HEK293 (cell line): Measurements from ENCODE around the gene PHYH.

Experiments
- CTCF ChIA-PET: fragments of 350-600 bp; formaldehyde crosslinking; extraction: SDS; loops from one replicate; lab custom pipeline; 2021; ENCODE audit warnings: antibody characterized with exemption; lab: Yijun Ruan, JAX
- POLR2A ChIA-PET: fragments of 300-600 bp; formaldehyde crosslinking; extraction: SDS; loops from one replicate; lab custom pipeline; 2020; ENCODE audit warnings: antibody characterized with exemption, inconsistent platforms; lab: Yijun Ruan, JAX
- H3K27ac ChIP-seq: fragments of 200-500 bp; sonication (Bioruptor generic); 2 replicates; pipeline ENCODE4 v1.5.1; 2014; ENCODE audit warnings: low read depth, low read length, control low read depth, inconsistent platforms; ENCODE audit errors: extremely low read depth
- H3K36me3 ChIP-seq, 2 experiments: fragments of 200-500 bp in 1 of 2; sonication (Bioruptor generic) in 1 of 2; 1 replicate in 1 of 2; 2 replicates in 1 of 2; pipeline ENCODE4 v1.5.1; 2014 to 2017; ENCODE audit warnings: inconsistent platforms in 2 of 2, low read length in 2 of 2; ENCODE audit not compliant: control insufficient read depth in 2 of 2, insufficient read depth in 1 of 2
- H3K4me1 ChIP-seq: fragments of 200-500 bp; sonication (Bioruptor generic); 2 replicates; pipeline ENCODE4 v1.5.1; 2014; ENCODE audit warnings: mild to moderate bottlenecking, low read length, inconsistent platforms; ENCODE audit not compliant: control insufficient read depth, insufficient read depth
- H3K4me3 ChIP-seq: 2 replicates; pipeline ENCODE4 v1.5.1; 2011; ENCODE audit warnings: low read depth, mild to moderate bottlenecking, control low read depth, low read length, moderate library complexity
- H3K9me3 ChIP-seq: fragments of 200-500 bp; sonication (Bioruptor generic); 2 replicates; pipeline ENCODE4 v1.5.1; 2014; ENCODE audit warnings: low read depth, low read length, inconsistent platforms; ENCODE audit not compliant: control insufficient read depth, insufficient read depth
- MYNN ChIP-seq: fragments of 450-650 bp; formaldehyde crosslinking; IDR thresholded peaks from 2 replicates; pipeline ENCODE4 v1.5.1; 2016; ENCODE audit warnings: missing biosample characterization, missing genetic modification characterization, borderline replicate concordance
- RBAK ChIP-seq: fragments of 450-650 bp; formaldehyde crosslinking; IDR thresholded peaks from 2 replicates; pipeline ENCODE4 v1.5.1; 2016; ENCODE audit warnings: missing biosample characterization, missing genetic modification characterization
- SETDB1 ChIP-seq: IDR thresholded peaks from one replicate; pipeline ENCODE4 v1.6.1; 2017; ENCODE audit warnings: mild to moderate bottlenecking, low read length, moderate library complexity, mixed read lengths; ENCODE audit not compliant: insufficient read length
- SP2 ChIP-seq: fragments of 450-650 bp; formaldehyde crosslinking; IDR thresholded peaks from 2 replicates; pipeline ENCODE4 v1.5.1; 2016; ENCODE audit warnings: missing biosample characterization, missing genetic modification characterization
- WT1 ChIP-seq: fragments of 450-650 bp; formaldehyde crosslinking; IDR thresholded peaks from 2 replicates; pipeline ENCODE4 v1.5.1; 2016; ENCODE audit warnings: missing biosample characterization, missing genetic modification characterization
- ZNF112 ChIP-seq: fragments of 450-650 bp; formaldehyde crosslinking; IDR thresholded peaks from 2 replicates; pipeline ENCODE4 v1.5.0; 2017; ENCODE audit warnings: missing biosample characterization, missing genetic modification characterization
- ZNF133 ChIP-seq: fragments of 450-650 bp; formaldehyde crosslinking; IDR thresholded peaks from 2 replicates; pipeline ENCODE4 v1.5.1; 2016; ENCODE audit warnings: missing biosample characterization, missing genetic modification characterization
- ZNF175 ChIP-seq: fragments of 450-650 bp; formaldehyde crosslinking; IDR thresholded peaks from 2 replicates; pipeline ENCODE4 v1.5.1; 2016; ENCODE audit warnings: missing biosample characterization, missing genetic modification characterization
- ZNF239 ChIP-seq: fragments of 450-650 bp; formaldehyde crosslinking; IDR thresholded peaks from 2 replicates; pipeline ENCODE4 v1.5.1; 2016; ENCODE audit warnings: missing biosample characterization, missing genetic modification characterization
- ZNF266 ChIP-seq: fragments of 450-650 bp; formaldehyde crosslinking; IDR thresholded peaks from 2 replicates; pipeline ENCODE4 v1.5.1; 2016; ENCODE audit warnings: missing biosample characterization, missing genetic modification characterization, low read depth
- ZNF311 ChIP-seq: fragments of 450-650 bp; formaldehyde crosslinking; IDR thresholded peaks from 2 replicates; pipeline ENCODE4 v1.5.1; 2017; ENCODE audit warnings: missing biosample characterization, missing genetic modification characterization, borderline replicate concordance
- ZNF366 ChIP-seq: fragments of 450-650 bp; formaldehyde crosslinking; conservative IDR thresholded peaks from 2 replicates; pipeline ENCODE4 v1.5.1; 2016; ENCODE audit warnings: missing biosample characterization, missing genetic modification characterization
- ZNF423 ChIP-seq: fragments of 450-650 bp; formaldehyde crosslinking; IDR thresholded peaks from 2 replicates; pipeline ENCODE4 v1.5.1; 2016; ENCODE audit warnings: missing biosample characterization, missing genetic modification characterization
- ZNF544 ChIP-seq: fragments of 450-650 bp; formaldehyde crosslinking; IDR thresholded peaks from 2 replicates; pipeline ENCODE4 v1.5.0; 2017; ENCODE audit warnings: missing biosample characterization, missing genetic modification characterization
- ZNF548 ChIP-seq: fragments of 450-650 bp; formaldehyde crosslinking; IDR thresholded peaks from 2 replicates; pipeline ENCODE4 v1.5.1; 2016; ENCODE audit warnings: missing biosample characterization, missing genetic modification characterization
- ZNF610 ChIP-seq: fragments of 450-650 bp; formaldehyde crosslinking; IDR thresholded peaks from 2 replicates; pipeline ENCODE4 v1.5.1; 2016; ENCODE audit warnings: missing biosample characterization, missing genetic modification characterization, borderline replicate concordance
- ZNF843 ChIP-seq: fragments of 450-650 bp; formaldehyde crosslinking; IDR thresholded peaks from 2 replicates; pipeline ENCODE4 v1.5.1; 2016; ENCODE audit warnings: missing biosample characterization, missing genetic modification characterization
- TF ChIP-seq, protein P1 (sequence below): fragments of 450-650 bp; formaldehyde crosslinking; IDR thresholded peaks from 2 replicates; pipeline ENCODE4 v1.5.1; 2017; ENCODE audit warnings: missing biosample characterization, missing genetic modification characterization
- TF ChIP-seq, protein P2 (sequence below): fragments of 450-650 bp; formaldehyde crosslinking; IDR thresholded peaks from 2 replicates; pipeline ENCODE4 v1.5.1; 2016; ENCODE audit warnings: missing biosample characterization, missing genetic modification characterization, low read depth
- TF ChIP-seq, protein P3 (sequence below): fragments of 450-650 bp; formaldehyde crosslinking; IDR thresholded peaks from 2 replicates; pipeline ENCODE4 v1.5.1; 2016; ENCODE audit warnings: missing biosample characterization, missing genetic modification characterization
- TF ChIP-seq, protein P4 (sequence below): fragments of 450-650 bp; formaldehyde crosslinking; conservative IDR thresholded peaks from 2 replicates; pipeline ENCODE4 v1.5.1; 2016; ENCODE audit warnings: low read depth, missing biosample characterization, missing genetic modification characterization

PHYH gene

DNA sequence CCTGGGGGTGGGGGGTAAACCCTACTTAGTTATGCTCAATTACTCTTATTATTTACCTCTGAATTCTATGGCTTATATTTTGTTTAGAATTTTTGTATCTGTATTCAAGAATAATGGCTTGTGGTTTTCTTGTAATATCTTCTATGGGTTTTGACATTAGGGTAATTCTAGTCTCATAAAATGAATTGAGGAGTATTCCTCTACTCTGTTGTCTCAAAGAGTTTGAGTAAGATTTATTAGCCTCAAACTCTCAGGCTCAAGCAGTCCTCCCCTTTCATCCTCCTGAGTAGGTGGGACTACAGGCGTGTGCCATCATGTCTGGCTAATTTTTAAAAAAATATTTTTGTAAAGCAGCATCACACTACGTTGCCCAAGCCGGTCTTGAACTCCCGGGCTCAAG, 46.1 kb downstream of the PHYH start:
- Histone ChIP-seq H3K4me1 (no peaks in the 10 kb centered on the region), H3K36me3 (no peaks in the 10 kb centered on the region), H3K4me3 (no peak overlapping the region), H3K9me3 (no peaks in the 10 kb centered on the region)
- ChIA-PET CTCF (interaction anchor here (0.6 kb wide), 1 partner anchor 50 kb away, joined by 3 read pairs; no protein-coding TSS in a partner anchor), POLR2A (no interaction called here)
- no peak for TF ChIP-seq ZNF423
- TF ChIP-seq ZNF544 = no peak
- TF ChIP-seq ZNF311 (tag by site-specific recombination) = no peak
- TF ChIP-seq ZNF843 (tag by site-specific recombination) = no peak
- no peak for TF ChIP-seq SP2 (tag by site-specific recombination)
- TF ChIP-seq ZNF112 (tag by site-specific recombination) = no peak
- TF ChIP-seq ZNF133 = no peak
- TF ChIP-seq ZNF548 (tag by site-specific recombination) = no peak
- TF ChIP-seq, protein P1, sequence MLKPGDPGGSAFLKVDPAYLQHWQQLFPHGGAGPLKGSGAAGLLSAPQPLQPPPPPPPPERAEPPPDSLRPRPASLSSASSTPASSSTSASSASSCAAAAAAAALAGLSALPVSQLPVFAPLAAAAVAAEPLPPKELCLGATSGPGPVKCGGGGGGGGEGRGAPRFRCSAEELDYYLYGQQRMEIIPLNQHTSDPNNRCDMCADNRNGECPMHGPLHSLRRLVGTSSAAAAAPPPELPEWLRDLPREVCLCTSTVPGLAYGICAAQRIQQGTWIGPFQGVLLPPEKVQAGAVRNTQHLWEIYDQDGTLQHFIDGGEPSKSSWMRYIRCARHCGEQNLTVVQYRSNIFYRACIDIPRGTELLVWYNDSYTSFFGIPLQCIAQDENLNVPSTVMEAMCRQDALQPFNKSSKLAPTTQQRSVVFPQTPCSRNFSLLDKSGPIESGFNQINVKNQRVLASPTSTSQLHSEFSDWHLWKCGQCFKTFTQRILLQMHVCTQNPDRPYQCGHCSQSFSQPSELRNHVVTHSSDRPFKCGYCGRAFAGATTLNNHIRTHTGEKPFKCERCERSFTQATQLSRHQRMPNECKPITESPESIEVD (tag by site-specific recombination) = peak; percentile 38
- TF ChIP-seq WT1 (tag by site-specific recombination) = peak; percentile 95
- TF ChIP-seq ZNF366 (tag by site-specific recombination) = no peak
- TF ChIP-seq, all 188 proteins: peak for 2
- H3K27ac ChIP-seq = no peak overlapping the region

DNA sequence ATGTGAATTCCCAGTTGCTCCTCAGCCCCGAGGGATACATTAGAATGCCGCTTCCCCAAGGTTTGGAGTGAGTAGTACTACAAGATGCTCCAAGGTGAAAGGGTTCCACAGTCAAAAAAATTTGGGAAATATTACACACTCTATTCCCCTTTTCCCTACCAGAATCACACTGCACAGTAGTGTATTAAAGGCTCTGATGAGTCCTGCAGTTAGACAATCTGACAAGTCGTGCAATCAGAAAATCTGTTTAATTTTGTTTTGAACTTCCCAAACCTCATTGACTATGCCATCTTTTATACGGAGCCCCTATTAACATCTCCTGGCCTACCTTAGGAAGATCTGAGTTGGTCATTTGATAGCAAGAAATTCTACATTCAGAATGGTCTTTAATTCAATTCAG, 52.1 kb downstream of the PHYH start:
- Histone ChIP-seq H3K4me3 (no peak overlapping the region), H3K4me1 (no peaks in the 10 kb centered on the region), H3K9me3 (no peaks in the 10 kb centered on the region), H3K36me3 (no peaks in the 10 kb centered on the region)
- CTCF ChIA-PET = no interaction called here
- TF ChIP-seq ZNF239 = peak; percentile 98
- TF ChIP-seq, protein P2, sequence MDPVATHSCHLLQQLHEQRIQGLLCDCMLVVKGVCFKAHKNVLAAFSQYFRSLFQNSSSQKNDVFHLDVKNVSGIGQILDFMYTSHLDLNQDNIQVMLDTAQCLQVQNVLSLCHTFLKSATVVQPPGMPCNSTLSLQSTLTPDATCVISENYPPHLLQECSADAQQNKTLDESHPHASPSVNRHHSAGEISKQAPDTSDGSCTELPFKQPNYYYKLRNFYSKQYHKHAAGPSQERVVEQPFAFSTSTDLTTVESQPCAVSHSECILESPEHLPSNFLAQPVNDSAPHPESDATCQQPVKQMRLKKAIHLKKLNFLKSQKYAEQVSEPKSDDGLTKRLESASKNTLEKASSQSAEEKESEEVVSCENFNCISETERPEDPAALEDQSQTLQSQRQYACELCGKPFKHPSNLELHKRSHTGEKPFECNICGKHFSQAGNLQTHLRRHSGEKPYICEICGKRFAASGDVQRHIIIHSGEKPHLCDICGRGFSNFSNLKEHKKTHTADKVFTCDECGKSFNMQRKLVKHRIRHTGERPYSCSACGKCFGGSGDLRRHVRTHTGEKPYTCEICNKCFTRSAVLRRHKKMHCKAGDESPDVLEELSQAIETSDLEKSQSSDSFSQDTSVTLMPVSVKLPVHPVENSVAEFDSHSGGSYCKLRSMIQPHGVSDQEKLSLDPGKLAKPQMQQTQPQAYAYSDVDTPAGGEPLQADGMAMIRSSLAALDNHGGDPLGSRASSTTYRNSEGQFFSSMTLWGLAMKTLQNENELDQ = no peak
- TF ChIP-seq, all 188 proteins: peak for 1
- POLR2A ChIA-PET = no interaction called here
- H3K27ac ChIP-seq = no peak overlapping the region

DNA sequence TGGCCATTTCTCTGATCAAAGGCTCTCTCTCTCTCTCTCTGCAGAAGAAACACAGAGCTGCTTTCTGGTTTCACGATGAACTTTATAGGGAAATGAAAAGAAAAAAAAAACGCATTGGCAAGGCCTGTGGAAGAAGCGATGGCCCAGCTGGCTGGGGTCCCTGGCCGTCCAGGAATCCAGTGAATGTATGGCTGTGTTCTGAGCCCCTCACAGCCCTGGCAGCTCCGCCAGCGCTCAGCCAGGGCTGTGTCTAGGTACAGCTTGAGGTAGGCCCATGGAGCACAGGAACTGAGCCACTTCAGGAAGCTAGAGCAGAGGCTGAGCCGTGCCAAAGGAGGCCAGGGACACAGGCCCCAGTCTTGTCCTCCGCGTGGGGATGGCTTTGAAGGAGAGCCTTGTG, 52.6 kb downstream of the PHYH start:
- Histone ChIP-seq H3K27ac (no peak overlapping the region), H3K36me3 (no peaks in the 10 kb centered on the region), H3K9me3 (no peaks in the 10 kb centered on the region), H3K4me3 (no peak overlapping the region), H3K4me1 (no peaks in the 10 kb centered on the region)
- ChIA-PET POLR2A (no interaction called here), CTCF (no interaction called here)
- TF ChIP-seq SETDB1 (no peak), MYNN (tag by site-specific recombination) (no peak), ZNF266 (tag by site-specific recombination) (no peak), ZNF610 (no peak), RBAK (tag by site-specific recombination) (no peak), ZNF175 (no peak)
- TF ChIP-seq, protein P3, sequence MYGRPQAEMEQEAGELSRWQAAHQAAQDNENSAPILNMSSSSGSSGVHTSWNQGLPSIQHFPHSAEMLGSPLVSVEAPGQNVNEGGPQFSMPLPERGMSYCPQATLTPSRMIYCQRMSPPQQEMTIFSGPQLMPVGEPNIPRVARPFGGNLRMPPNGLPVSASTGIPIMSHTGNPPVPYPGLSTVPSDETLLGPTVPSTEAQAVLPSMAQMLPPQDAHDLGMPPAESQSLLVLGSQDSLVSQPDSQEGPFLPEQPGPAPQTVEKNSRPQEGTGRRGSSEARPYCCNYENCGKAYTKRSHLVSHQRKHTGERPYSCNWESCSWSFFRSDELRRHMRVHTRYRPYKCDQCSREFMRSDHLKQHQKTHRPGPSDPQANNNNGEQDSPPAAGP = no peak
- TF ChIP-seq, protein P4, sequence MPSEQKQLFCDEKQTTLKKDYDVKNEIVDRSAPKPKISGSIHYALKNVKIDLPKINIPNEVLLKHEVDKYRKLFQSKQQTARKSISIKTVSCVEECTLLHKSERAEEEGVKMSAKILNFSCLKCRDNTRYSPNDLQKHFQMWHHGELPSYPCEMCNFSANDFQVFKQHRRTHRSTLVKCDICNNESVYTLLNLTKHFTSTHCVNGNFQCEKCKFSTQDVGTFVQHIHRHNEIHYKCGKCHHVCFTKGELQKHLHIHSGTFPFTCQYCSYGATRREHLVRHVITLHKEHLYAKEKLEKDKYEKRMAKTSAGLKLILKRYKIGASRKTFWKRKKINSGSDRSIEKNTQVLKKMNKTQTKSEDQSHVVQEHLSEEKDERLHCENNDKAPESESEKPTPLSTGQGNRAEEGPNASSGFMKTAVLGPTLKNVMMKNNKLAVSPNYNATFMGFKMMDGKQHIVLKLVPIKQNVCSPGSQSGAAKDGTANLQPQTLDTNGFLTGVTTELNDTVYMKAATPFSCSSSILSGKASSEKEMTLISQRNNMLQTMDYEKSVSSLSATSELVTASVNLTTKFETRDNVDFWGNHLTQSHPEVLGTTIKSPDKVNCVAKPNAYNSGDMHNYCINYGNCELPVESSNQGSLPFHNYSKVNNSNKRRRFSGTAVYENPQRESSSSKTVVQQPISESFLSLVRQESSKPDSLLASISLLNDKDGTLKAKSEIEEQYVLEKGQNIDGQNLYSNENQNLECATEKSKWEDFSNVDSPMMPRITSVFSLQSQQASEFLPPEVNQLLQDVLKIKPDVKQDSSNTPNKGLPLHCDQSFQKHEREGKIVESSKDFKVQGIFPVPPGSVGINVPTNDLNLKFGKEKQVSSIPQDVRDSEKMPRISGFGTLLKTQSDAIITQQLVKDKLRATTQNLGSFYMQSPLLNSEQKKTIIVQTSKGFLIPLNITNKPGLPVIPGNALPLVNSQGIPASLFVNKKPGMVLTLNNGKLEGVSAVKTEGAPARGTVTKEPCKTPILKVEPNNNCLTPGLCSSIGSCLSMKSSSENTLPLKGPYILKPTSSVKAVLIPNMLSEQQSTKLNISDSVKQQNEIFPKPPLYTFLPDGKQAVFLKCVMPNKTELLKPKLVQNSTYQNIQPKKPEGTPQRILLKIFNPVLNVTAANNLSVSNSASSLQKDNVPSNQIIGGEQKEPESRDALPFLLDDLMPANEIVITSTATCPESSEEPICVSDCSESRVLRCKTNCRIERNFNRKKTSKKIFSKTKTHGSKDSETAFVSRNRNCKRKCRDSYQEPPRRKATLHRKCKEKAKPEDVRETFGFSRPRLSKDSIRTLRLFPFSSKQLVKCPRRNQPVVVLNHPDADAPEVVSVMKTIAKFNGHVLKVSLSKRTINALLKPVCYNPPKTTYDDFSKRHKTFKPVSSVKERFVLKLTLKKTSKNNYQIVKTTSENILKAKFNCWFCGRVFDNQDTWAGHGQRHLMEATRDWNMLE (tag by site-specific recombination) = no peak
